GM12873 (cell line): ENCODE data around the gene IL36RN.

Experiments
- TF ChIP-seq, protein P1 (sequence below): IDR thresholded peaks from 2 replicates; pipeline ENCODE4 v1.5.1; 2012; ENCODE audit warnings: low read depth, mild to moderate bottlenecking, moderate library complexity, low read length, control low read depth; ENCODE audit not compliant: insufficient read depth; ENCODE audit errors: missing control alignments

The IL36RN gene

DNA sequence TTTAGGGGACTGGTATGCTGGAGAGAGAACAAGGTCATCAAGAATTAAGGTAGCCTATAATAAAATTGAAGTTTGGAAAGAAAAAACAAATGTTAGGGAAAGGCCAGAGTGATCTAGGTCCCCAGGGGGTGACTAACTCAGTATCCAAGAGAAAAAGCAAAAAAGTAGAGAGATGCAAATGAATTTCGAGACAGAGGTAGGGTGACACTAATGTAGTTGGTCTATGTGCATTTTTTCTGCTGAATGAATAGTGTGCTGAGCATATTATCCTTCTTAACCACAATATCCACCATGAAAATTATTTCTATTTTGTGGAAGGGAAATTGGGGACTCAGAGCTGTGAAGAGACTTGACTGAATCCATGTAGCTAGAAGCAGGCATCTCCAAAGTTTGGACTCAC lies 44.0 kb upstream of the IL36RN start:
- TF ChIP-seq, protein P1, sequence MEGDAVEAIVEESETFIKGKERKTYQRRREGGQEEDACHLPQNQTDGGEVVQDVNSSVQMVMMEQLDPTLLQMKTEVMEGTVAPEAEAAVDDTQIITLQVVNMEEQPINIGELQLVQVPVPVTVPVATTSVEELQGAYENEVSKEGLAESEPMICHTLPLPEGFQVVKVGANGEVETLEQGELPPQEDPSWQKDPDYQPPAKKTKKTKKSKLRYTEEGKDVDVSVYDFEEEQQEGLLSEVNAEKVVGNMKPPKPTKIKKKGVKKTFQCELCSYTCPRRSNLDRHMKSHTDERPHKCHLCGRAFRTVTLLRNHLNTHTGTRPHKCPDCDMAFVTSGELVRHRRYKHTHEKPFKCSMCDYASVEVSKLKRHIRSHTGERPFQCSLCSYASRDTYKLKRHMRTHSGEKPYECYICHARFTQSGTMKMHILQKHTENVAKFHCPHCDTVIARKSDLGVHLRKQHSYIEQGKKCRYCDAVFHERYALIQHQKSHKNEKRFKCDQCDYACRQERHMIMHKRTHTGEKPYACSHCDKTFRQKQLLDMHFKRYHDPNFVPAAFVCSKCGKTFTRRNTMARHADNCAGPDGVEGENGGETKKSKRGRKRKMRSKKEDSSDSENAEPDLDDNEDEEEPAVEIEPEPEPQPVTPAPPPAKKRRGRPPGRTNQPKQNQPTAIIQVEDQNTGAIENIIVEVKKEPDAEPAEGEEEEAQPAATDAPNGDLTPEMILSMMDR = no peak

DNA sequence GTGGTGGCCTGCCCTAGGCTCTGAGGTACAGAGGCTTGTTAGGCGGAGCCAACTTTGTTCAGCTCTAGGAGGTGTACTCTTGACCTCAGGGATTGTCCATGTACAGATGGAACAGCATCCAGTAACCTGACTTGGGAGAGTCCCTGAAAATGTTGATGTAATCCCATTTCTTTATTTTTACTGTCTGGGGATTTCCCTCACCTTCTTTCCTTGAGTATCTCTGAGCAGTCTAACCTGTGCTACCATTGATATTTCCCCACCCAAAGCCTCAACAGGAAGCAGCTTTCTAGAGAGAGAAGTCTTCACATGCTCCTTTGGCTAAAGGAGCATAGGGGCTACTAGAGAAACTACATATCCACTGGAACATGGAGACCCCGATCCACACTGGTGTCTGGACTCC lies 43.3 kb upstream of the IL36RN start:
- TF ChIP-seq, protein P1 = no peak

DNA sequence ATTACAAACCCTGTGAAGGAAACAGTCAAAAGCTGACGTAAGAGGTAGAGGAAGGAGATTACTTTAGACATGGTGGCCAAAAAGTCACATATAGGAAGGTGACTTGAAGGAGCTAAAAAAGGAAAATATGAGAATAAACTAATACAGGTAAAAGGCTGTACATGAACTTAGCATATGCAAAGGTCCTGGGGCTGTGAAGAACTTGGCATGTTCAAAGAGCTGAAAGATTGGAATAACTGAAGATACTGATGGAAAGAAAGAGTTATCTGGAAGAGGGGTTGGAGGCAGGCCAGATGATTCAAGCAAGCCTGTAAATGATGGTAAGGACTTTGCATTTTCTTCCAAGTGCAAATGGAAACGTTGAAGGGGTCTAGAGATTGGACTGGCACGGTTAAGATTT lies 40.5 kb upstream of the IL36RN start:
- TF ChIP-seq, protein P1 = no peak

DNA sequence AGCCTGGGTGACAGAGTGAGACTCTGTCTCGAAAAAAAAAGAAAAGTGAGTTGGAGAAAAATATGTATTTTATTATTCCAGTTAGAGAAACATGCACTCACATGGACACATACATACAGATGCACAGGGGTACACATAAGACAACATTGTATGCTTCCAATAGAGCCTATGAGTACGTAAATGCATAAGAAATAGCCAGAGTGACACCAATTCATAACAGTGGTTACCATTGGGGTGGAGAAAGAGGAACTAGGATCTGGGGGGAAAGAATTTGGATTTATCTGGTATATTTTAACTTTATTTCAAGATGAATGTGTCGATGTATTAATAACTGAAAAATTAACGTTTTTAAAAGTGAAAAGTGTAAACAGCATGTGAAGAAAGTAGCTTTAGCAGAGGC lies 37.7 kb upstream of the IL36RN start:
- TF ChIP-seq, protein P1 = no peak

DNA sequence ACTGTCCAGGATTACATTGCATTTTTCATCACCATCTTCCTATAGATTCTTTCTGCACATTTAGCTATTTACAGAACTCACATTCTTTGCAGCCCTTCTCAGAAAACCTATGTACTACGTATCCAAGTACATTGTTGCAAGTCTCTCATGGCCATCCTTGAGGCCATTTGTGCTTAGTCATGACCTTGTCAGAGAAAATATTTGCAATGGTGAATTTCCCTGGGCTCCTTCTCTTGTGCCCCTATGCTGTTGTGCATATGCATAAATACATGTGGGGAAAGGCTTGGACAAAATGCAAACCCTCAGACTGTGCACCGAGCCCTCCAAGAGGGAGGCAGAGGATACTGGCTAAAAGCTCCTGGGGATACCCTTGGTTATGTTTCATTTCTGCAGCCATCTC lies 34.2 kb upstream of the IL36RN start:
- TF ChIP-seq, protein P1 = no peak

DNA sequence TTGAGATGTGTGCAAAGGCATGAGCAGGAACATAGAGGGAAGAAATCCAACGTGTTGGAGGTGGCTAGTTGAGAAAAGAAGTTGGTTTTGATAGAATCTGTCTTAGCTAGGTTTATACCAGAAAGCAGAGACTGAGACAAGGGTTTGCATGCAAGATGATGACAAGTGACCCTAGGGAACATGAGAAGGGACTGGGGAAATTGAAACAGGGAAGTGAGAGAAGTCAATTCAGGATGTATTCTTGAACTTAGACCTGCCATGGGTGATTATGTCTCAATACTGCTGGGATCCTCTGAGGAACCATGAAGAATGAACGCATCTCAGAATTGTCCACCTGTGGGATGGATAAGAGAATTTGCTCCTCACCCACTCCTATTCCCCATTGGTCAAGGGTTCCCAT lies 33.3 kb upstream of the IL36RN start:
- TF ChIP-seq, protein P1 = no peak

DNA sequence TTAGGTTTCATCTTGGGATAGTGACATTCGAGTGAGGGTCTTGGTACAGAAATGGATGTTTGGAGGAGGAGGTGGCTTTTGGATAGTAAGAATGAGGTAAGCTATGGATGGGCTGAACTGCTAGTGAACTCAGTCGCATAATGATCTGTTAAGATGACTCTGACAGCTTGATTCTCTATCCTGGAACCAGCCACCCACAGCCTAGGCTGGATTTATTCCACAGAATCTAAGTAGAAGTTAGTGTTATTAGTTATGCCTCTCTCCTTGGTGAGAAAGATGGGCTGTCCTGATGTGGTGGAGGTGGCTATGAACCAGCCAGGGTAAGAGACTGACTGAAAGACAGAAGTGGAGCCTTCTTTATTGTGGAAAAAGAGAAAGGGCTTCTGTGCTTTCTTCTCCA lies 31.3 kb upstream of the IL36RN start:
- TF ChIP-seq, protein P1 = no peak
